Fibroblast of mammary gland (primary cell): ENCODE data around the gene ZG16.
"Not testable (repeated sequence)": the region's sequence is repeated elsewhere in the genome, so short reads cannot be mapped to it uniquely, and the experiment has no call there.

Experiments
- DNase-seq: peaks from one replicate; pipeline ENCODE4 v3.0.0-alpha.2; 2010; ENCODE audit warnings: low read depth
- H3K4me3 ChIP-seq: 2 replicates; pipeline ENCODE4 v1.5.1; 2011; ENCODE audit warnings: low read depth, mild to moderate bottlenecking, low read length, moderate library complexity; ENCODE audit not compliant: control insufficient read depth
- TF ChIP-seq, protein P1 (sequence below): conservative IDR thresholded peaks from 2 replicates; pipeline ENCODE4 v1.5.1; 2011; ENCODE audit warnings: low read depth, low read length, inconsistent platforms; ENCODE audit not compliant: control insufficient read depth, insufficient read depth

The ZG16 gene

DNA sequence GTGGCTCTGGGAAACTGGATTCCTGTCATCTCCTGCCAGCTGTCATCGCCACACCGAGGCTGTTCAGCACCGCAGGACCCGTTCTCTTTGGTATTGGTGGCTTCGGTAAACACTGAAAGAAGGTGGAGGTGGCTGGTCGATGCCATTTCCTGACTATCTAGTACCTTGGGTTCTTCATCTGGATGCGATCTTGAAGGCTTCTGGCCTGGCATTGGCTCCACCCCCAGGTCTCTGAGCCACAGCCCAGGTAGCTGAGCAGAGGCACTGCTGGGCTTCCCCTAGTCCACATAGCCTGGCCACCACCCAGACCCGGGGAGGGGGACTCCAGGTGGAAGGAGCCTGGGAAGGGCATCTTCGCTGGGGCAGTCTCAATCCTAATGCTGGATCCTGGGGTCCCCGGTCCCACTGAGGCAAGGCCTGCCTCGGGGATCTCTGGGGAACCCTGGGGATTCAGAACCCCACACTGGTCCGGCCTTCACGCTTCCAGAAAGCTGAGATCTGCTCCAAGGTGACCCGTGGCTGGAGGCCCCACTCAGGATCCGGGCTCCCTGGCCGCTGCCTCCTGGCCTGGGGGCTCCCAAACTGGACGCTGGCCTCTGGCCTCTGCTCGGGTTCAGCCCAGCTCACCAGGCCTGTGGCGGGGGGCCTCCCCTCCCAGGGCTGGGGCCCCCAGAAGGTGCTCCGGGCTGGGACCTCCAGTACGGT lies 34.1 kb upstream of the ZG16 start:
- H3K4me3 ChIP-seq: no peak overlapping the region
- TF ChIP-seq, protein P1, sequence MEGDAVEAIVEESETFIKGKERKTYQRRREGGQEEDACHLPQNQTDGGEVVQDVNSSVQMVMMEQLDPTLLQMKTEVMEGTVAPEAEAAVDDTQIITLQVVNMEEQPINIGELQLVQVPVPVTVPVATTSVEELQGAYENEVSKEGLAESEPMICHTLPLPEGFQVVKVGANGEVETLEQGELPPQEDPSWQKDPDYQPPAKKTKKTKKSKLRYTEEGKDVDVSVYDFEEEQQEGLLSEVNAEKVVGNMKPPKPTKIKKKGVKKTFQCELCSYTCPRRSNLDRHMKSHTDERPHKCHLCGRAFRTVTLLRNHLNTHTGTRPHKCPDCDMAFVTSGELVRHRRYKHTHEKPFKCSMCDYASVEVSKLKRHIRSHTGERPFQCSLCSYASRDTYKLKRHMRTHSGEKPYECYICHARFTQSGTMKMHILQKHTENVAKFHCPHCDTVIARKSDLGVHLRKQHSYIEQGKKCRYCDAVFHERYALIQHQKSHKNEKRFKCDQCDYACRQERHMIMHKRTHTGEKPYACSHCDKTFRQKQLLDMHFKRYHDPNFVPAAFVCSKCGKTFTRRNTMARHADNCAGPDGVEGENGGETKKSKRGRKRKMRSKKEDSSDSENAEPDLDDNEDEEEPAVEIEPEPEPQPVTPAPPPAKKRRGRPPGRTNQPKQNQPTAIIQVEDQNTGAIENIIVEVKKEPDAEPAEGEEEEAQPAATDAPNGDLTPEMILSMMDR: no peak
- no peak for DNase-seq

DNA sequence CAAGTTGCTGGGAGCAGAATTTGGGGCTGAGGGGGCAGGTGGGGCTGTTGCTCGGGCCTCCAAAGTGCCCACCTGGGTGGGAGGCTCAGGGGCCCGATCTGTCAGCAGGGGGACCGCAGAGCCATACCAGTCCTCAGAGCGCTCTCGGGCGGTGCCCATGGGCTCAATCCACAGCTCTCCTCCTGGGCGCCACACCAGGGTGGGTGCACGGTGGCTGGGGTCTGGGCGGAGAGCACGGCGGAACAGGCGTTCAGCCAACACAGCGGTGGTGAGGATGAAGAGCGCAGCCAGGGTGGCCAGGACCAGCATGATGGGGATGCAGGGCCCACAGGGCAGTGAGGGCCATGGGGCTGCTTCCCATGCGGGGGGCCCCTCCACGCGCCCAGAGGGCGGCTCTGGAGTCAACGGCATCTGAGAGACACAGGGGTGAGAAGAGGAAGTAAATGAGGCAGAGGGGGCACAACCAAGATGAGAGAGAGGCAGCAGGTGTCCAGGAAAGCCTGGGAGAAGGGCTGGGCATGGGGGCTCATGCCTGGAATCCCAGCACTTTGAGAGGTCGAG lies 33.4 kb upstream of the ZG16 start:
- TF ChIP-seq, protein P1: no peak
- no peak for DNase-seq
- no peak overlapping the region for H3K4me3 ChIP-seq

DNA sequence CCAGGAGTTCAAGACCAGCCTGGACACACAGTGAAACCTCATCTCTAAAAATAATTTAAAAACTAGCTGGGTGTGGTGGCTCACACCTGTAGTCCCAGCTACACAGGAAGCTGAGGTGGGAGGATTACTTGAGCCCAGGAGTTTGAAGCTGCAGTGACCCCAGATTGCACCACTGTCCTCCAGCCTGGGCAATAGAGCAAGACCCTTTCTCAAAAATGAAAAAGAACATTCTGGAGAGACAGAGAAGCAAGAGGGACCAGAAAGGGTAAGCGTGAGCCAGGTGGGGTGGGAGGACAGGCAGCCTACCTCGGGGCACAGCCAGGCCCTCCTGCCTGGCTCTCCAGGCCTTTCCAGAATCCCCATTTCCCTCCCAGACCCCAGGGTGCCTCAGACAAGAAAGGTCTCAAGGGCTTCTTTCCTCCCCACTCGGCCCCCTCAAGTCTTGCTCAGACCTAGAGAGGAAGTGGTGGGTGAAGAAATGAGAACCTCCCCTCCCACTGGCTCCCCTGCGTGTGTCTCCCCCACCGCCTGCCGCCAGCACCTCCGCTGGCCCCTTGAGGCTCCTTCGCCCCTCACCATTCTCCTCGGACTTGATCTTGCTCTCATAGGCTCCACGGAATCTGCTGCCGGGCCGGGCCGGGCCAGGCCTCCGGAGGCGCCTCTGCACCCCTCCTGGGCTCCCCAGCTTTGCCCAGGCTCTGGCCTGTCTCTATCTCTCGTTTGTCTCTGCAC lies 32.8 kb upstream of the ZG16 start:
- no peak overlapping the region for H3K4me3 ChIP-seq
- no peak for DNase-seq
- TF ChIP-seq, protein P1: no peak

DNA sequence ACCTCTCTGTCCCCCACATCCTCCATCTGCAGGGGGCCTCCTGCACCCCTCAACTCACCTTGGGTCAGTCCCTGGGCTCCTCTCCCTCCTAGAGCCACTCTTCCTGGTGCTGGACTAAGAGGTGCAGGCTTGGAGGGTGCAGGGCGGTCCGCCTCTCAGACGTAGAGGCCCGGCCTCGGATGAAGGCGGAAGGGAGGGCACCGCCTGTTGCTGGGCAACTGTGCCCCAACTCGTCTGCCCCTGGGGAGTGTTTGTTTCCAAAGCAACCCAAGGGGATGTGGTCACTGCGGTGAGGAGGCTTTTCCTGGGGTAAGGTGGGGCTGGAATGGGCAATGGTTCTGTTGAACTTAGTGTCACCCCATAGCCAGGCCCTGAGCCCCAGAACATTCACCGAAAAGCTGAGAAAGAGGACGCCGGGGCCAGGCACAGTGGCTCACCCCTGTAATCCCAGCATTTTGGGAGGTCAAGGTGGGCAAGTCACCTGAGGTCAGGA lies 32.2 kb upstream of the ZG16 start, which contains the start of gene C16orf54:
C16orf54 (minus strand) TSS at position 138 of the 493 bp plus-strand sequence. CDS start 1,039 bp downstream, outside the sequence.
- TF ChIP-seq, protein P1: no peak
- no peak within 1 kb of the TSS for H3K4me3 ChIP-seq
- no peak for DNase-seq

DNA sequence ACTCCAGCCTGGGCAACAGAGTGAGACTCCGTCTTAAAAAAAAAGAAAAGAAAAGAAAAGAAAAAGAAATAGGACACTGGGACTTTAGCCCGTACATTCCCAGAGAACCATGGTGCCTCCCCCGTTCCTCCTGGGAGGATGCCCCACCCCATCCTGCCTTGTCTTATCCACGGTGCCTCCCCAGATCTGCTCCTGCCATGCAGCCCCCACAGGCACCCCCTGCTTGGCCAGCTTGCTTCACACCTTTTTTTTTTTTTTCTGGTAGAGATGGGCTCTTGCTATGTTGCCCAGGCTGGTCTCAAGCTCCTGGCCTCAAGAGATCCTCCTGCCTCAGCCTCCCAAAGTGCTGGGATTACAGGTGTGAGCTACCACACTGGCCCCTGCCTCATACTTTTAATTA lies 31.5 kb upstream of the ZG16 start:
- not testable (repeated sequence) for H3K4me3 ChIP-seq, DNase-seq

DNA sequence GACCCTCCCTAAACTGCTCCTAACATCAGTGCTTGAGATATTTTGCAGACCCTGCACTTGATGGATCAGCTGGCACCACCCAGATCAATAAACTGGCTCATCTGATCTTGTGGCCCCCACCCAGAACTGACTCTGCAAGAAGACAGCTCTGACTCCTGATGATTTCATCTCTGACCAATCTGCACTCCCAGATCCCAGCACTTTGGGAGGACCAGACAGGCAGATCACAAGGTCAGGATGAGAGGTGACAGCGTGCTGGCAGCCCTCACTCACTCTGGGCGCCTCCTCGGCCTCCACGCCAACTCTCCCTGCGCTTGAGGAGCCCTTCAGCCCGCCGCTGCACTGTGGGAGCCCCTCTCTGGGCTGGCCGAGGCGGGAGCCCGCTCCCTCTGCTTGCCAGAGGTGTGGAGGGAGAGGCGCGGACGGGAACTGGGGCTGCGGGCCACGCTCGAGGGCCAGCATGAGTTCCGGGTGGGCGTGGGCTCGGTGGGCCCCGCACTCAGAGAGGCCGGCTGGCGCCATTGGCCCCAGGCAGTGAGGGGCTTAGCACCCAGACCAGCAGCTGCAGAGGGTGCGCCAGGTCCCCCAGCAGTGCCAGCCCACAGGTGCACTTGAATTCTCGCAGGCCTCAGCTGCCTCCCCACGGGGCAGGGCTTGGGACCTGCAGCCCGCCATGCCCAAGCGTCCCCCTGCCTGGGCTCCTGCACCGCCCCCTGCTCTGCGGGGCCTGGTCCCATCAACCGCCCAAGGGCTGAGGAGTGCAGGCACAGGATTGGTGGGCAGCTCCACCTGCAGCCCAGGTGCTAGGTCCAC lies 29.9 kb upstream of the ZG16 start:
- DNase-seq: no peak
- TF ChIP-seq, protein P1: no peak
- H3K4me3 ChIP-seq: no peak overlapping the region

DNA sequence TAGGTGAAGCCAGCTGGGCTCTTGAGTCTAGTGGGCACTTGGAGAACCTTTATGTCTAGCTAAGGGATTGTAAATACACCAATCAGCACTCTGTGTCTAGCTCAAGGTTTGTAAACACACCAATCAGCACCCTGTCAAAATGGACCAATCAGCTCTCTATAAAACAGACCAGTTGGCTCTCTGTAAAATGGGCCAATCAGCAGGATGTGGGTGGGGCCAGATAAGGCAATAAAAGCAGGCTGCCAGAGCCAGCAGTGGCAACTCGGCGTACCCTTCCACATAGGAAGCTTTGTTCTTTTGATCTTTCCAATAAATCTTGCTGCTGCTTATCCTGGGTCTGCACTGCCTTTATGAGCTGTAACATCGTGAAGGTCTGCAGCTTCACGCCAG lies 29.3 kb upstream of the ZG16 start:
- not testable (repeated sequence) for H3K4me3 ChIP-seq, DNase-seq
